NCI-H460 (cell line): Measurements from ENCODE around the gene CLCN7. TPM values are rescaled to one million over a fixed set of nuclear protein-coding genes. Genes with fewer than 3 reads are reported as not detected.
"Not testable (repeated sequence)": the region's sequence is repeated elsewhere in the genome, so short reads cannot be mapped to it uniquely, and the experiment has no call there.

Source experiments
- DNase-seq: peaks from one replicate; pipeline ENCODE4 v3.0.0-alpha.2; 2016; ENCODE audit warnings: low read depth; ENCODE audit errors: extremely low read depth
- total RNA-seq: library from RNA; depleted of rRNA; stranded (reverse); fragments of >200 nt; shearing (Covaris generic); gene quantifications from 2 replicates; pipeline ENCODE4 v1.2.3, GENCODE V29; 2014

The CLCN7 gene
- total RNA-seq, 1 experiment from 2014 or later, result 62.0 TPM

DNA sequence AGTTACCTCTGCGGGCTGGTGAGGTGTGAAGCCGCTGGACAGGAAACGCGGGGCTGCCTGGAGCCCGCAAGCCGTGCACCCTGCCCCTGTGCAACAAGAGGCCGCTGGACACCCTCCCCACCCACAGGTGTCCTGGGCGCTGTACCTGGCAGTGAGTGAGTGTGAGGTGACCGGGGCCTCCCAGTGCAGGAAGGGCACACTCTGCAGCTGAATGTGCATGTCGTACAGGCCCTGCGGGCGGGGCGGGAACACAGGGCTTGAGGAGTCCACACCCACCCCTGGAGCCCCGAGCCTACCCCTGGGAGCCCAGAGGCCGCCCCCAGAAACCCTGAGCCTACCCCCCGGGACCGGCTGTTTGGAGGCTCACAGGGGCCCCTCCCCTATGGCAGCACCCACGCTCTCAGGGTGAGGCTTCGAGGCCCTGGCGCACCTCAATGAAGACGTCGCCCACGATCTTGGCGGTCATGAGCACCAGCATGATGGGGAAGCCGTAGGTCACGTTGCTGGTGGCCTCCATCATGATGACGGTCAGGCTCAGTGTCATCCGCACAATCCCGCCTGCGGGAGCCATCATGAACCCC is 26.2 kb downstream of the CLCN7 start:
- DNase-seq, result no peak

DNA sequence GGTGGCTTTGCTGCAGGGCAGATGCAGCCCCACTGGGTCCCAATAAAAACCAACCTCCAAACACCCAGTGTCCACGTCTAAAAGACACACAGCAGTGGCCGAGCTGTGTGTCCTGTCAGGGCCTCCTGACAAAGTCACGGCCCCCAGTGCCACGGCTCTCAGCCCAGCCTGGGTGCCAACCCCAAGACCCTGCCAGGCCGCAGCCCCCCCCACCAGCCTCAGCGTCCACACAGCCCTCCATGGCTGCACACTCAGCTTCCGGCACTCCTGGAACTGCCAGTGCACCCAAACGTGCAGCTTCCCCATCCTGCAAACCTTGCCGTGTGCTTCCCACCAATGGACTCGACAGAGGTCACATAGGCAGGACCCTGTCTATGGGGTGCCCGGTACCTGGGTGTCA is 26.9 kb downstream of the CLCN7 start:
- DNase-seq, result no peak

DNA sequence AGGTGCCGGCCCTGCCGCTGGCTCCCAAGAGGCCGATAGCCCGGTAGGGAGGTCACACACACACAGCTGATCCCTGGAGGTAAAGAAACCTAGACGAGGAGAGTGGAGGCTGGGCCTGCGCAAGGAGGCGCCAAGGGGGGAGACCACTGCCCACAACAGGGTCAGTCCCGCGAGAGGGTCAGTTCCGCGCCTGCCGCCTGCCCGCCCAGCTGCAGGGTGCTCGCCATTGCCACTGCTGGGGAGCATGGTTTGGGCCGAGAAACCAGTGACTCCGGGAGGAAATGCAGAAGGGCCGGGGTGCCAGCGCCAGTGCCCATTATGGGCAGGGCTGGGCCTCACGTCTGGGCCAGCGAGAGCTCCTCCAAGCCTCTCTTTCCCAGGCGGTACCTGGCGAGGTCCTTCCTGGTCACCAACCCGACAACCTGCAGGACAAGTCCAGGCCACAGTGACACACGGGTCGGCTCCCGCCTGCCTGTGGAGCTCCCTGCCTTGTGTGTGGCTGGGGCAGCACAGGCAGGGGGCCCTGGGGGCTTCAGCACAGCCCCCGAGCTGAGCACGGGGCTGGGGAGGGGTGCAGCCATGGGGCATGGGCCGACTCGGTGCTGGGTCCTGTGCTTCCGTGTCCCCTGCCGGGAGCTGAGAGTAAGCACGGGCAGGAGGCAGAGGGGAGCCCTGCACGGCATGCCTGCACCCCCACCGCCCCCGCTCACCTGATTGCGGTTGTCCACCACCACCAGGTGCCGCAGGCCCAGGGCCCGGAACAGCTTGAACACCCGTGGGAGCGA is 28.3 kb downstream of the CLCN7 start:
- DNase-seq, result no peak

DNA sequence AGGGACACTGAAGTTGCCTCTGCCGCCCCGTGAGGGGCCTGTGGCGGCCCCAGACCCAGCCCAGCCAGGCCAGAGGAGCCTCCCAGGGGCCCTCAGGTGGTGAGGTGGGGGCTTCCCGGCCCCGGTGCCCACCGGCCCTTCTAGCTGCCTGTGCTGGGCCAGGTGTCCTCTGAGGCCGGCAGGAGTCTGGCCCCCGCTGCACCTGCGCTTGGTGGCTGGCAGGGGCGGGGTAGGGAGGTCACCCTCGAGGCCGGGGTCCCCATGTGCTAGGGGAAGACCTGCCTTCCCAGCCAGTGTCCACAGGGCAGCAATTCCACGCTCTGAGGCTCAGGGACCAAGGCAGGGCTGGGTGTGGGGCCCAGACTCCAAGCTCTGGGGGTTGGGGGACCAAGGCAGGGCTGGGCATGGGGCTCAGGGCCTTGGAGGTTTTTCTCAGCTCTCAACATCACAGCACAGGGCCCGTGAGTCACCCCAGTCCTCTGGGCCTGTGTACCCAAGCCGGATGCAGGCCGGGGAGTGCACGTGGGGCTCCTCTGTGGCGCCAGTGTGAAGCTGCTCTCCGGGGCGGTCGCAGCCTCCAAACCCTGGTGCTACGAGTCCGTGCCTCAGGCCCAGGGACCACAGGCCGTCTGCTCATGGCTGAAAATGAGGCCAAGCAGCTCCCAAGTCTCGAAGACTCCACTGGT is 29.2 kb downstream of the CLCN7 start:
- no peak for DNase-seq

DNA sequence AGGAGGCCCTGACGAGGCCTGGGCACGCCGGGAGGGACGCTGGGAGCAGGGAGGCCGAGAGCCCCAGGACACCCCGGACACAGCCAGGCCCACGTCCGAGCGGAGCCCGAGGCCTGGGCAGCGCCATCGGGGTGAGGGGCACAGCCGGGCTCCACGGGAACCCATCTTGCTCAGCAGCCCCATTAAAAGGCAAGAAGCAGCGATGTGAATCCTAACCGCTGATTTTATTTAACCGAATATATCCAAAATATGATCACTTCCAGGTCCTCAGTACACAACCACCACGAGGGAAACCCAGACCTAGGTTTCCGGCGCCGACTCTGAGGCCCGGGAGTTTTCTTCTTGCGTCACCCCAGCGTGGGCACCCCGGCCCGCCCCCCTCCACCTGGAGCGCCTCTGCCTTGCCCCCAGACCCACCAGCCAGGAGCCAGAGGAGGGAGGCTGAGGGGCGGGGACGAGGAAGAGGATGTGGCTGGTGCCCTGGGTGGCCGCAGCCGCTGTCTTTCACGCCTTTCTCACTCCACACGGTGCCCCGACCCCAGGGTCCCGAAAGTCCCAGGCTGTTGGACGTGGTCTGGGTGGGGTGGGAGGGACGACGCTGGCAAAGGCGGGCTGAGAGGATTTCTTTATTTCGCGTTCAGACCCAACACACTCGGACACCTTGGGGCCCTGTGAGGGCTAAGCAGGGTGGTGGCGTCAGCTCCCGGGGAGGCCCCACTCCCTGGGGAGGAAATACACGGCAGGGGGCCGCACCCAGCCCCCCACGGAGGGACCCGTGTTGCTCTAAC is 29.9 kb downstream of the CLCN7 start:
- no peak for DNase-seq

DNA sequence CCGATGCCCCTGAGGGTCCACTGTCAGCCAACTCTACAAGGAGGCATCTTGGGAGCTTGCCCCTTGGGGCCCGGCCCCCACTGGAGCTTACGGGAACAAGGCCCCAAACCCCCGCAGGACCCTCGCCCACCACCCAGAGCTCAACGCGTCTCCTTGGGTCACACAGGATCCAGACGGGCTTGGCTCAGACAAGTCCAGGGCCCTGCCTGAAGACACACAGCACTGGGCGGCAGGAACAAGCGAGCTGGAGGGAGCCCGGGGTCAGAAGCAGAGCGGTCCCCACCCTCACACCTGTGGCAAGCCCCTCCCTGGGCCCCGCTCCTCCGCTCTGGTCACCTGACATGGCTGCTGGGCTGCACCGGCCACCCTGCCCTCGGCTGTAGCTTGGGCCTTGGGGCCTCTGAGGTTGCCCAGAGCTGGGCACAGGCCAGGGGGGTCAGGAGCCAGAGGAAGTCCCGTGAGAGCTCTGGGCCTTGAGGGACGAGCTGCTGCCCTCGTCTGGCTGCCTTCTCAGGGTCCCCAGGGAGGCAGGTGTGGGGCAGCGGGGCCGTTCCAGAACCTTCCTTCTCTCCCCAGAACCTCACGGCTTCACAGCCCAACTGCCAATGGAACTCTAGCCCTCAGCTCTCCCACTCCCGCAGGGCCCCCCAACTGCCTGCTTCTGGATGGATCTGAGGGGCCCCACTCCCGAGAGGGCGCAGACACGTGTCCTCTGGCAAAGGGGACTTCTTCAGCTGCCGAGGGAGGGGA is 30.7 kb downstream of the CLCN7 start, which contains the start of gene CCDC154:
Gene CCDC154 (minus strand): TSS at position 577 of the 750 bp plus-strand sequence. CDS start 234 bp downstream, at position 343.
- no peak for DNase-seq

DNA sequence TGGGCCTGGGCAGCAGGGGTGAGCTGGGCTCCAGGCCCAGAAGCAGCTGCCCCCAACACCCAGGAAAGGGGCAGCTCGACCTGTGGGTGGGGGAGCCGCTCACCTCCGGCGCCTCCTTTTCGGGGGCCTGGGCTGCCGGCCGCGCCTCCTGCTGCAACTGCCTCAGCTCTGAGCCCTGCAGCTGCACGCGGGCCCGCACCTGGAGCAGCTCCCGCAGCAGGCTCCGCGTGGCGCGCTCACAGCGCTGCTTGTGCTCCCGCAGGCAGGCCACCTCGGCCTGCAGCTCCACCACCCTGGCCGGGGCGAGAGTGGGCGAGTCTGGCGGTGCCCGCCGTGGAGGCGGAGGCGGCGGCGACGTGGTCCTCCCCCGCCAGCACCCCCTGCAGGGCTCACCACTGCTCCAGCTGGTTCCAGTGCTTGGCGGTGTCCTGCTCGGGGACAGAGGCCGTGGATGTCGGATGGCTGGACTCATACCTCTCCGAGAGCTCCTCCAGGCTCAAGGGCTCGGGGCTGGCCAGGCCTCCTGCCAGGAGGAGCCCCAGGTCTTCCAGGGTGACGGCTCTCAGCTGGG is 31.3 kb downstream of the CLCN7 start:
- no peak for DNase-seq

DNA sequence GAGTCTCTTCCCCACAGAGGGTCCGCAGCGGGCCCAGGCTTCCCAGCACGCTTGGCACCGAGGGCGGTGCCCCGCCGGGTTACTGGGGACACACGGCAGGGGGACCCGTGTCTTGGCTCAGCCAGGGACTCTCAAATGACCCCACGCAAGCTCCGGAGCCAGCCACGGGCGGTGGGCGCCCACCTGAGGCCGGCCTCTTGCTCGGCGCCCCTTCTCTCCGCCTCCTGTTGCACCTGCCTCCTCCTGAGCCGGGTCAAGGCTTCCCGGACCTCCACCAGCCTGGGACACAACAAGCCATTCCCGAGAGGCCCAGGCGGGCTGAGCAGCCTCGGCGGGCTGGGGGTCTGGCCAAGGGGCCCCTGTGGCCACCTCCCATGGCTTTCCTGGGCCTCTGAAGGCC is 32.1 kb downstream of the CLCN7 start:
- DNase-seq, result no peak

DNA sequence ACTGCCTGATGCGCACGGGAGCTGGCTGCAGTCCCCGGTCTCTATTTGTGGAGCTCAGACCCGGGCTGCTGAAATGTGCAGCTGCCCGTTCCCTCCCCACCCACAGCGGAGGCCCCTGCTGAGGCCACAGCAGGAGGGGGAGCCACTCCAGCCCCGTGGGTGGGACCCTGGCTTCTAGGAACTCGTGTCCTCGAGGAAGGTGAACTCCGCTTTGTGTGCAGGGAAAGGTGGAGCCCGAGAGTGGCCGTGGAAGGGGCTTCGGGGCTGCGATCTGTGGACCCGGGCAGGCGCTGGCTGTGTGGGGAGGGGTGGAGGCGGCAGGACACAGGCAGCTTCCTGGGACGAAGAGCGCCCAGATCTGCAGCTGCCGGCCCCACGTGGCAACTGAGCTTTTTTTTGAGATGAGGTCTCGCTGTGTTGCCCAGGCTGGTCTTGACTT is 33.4 kb downstream of the CLCN7 start:
- DNase-seq, result no peak

DNA sequence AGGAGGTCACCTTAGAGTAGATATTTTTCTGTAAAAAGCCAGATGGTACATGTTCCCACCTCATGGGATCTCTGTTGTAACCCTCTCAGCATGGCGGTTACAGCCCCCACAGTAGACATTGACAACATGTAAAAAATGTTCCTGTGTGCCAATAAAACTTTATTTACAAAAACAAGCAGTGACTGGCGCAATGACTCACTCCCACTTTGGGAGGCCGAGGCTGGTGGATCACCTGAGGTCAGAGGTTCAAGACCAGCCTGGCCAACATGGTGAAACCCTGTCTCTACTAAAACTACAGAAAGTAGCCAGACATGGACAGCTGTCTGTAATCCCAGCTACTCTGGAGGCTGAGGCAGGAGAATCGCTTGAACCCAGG is 35.1 kb downstream of the CLCN7 start:
- DNase-seq, result not testable (repeated sequence)

DNA sequence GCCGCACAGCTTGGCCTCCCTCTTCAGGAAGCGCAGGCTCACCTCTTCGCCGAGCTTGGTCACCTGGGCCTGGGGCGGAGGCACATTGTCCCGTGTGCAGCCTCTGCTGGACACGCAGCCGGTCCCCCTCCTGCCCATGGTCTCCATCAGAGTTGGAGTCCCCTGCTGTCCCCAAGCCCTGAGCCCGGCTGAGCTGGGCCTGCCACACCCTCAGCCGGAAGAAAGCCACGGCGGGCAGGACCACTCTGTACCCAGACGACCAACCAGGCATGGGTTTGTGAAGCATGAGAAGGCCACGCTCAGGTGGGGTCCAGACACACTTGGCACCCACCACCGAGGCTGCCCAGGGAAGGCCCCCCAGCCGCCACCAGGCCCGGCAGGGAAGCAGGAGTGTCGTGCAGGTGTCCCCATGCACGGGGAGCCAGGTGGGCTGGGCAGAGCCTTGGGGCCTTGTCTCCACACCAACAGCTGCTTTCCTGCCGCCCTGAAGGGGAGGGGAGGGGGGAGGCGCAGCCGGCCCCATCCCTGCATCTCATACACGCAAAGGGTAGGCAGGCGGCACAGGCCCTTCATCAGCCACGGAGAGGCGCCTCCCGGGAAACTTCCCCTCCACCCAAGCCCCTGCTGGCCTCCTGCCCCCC is 35.6 kb downstream of the CLCN7 start:
- no peak for DNase-seq

DNA sequence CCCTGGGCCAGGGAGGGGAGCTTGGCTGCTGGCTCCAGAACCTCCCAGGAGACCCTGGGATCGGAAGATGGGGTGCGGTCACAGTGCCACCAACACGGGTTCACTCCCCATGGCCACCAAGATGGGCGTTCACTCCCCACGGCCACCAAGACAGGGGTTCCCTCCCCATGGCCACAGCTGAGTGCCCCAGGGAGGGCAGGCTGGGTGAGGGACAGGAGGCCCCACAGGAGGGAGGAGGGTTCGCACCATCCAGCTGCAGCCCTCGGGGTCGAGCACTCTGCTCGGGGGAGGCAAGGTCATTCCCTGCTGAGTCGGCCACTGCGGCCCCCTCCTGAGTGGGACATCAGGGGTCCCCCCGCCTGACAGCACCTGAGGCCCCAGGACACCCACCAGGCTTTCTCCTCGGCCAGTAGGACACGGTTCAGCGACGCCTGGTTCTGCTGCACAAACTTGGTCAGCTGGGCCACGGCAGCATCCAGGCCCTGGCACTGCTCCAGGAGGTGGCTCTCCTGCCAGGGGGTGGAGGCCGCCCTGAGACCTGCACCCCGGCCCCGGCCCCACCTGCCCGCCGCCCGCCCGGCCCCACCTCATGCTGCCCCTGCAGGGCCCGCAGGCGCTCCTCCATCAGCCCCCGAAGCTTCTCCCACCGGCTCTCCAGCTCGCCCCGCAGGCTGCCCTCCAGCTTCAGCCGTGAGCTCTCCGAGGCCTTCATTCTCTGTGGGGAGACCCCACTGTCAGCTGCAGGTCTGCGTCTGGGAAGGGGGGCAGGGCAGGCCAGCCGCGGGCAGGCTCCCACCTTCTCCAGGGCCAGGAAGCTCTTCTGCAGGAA is 36.4 kb downstream of the CLCN7 start:
- no peak for DNase-seq

DNA sequence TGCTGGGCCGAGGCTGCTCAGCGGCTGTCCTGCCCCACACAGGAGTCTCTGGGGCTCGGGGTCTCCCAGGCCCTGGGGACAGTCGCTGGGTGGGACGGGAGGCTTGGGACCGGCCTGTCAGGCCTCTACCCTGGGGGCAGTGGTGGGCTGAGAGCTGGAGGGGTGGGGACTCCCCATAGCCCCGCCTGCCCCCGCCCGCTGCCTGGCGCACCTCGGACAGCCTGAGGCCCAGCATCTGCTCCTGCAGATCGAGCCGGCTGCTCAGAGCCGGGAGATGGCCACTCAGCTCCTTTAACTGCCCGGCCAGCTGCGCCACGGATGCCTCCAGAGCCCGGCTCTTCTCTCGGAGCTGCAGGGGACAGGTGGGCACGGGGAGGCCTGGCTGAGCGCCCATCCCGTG is 37.2 kb downstream of the CLCN7 start:
- DNase-seq, result no peak

DNA sequence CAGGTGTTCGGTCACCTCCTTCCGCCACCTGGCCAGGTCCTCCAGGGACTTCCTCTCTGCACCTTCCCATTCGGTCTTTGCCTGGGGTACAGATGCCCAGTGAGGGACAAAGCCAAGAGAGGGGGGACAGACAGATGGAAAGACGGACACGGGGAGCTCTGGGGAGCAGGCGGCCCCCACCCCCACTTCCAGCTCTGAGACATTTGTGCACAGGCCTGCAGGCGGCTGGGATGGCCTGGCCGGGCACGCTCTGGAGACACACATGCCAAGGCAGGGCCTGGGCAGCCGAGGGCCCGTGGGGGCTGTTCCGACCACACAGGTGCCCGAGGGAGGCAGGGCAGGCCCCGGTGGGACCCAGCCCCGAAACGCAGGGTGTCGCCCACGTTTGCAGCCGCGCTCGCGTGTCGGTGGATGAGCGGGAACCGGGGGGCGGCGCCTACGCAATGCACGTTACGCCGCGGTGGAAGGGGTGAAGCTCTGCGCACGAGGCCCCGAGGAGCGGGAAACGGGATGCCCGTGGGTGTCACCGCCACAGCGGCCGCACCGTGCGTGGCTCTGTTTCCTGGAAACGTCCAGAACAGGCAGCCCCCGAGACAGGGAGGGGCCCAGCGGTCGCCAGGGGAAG is 38.0 kb downstream of the CLCN7 start:
- DNase-seq, result no peak

DNA sequence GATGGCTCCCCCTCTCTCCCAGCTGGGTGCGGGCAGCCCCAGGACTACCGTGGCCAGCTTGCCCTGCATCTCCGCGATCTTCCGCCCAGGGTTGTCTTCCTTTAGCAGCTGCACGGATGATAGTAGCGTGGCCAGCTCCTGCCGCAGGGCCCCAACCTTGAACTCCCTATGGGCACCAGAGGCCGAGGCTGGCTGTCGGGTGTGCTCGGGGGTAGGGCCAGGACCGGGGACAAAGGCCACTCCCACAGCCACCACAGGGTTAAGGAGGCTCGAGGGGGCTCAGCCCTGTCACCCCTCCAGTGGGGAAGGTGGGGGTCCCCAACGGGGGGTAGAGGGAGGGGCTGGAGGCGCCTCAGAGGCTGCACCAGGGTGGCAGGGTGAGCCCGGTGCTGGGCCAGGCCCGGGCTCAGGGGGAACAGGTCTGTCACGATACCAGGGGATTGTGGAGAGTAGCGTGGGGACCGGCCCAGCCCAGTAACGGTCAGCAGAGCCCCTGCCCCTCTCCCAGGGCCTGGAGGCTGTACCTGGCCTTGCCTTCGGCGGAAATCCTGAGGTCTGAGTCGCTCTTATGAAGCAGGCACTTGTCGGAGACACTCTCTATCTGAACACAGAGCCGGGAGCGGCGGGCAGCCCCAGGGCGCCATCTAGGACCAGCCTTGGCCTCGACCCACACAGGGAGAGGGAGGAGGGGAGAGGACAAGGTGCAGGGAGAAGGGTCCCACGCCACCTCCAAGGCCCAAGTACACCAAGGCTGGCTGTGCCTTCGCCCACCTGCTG is 38.7 kb downstream of the CLCN7 start:
- DNase-seq, result no peak

DNA sequence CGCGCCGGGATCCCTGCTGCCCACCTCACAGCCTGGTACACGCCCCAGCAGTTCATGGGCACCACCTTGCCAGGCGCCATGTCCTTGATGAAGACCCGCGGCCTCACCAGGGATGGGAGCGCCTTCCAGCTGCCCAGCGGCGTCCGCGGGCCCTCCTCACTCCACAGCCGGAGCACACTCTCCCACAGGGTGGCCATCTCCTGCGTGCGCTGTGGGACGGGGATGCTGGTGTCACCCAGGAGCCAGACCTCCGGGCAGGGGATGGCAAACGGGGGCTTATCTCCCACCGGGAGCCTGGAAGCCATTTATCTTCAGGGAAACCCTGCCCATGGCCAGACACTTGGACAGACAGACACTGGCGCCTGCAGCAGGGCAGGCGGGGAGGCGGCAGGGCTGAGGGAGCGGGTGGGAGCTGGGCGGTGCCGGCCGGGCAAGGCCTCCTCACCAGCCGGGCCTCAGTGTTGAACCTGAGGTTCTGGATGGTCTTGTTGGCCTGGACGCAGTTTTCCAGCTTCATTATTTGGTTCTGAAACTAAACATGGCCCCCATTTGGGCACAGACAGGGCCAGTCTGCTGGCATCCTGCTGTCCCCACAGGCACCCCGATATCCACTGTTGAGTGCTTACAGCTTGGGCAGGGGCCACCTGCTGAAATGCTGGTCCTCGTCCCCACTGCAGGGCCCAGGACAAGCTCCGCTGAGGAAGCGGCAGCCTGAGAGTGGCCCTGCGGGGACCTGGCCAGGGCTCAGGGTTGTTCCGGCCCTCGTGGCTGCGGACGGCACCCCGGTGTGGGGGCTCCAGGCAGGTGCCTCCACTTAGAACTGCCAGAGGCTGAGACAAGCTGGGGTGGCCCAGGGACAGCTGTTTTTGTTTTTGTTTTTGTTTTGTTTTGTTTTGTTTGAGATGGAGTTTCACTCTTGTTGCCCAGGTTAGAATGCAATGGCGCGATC is 39.9 kb downstream of the CLCN7 start:
- no peak for DNase-seq
